MM.1S (cell line): Measurements from ENCODE around the gene AJUBA.
"Not testable (repeated sequence)": the region's sequence is repeated elsewhere in the genome, so short reads cannot be mapped to it uniquely, and the experiment has no call there.

ENCODE experiments used
- DNase-seq: peaks from one replicate; pipeline ENCODE4 v3.0.0-alpha.2; 2015
- H2AFZ ChIP-seq: fragments of 300-600 bp; sonication (generic); 2 replicates; pipeline ENCODE4 v1.6.0; 2016; ENCODE audit warnings: antibody characterized with exemption, low read length
- H3F3A ChIP-seq: fragments of 300-600 bp; sonication (generic); 2 replicates; pipeline ENCODE4 v1.6.1; 2016; ENCODE audit warnings: mild to moderate bottlenecking, antibody characterized with exemption, low read length, moderate library complexity, mixed read lengths; ENCODE audit not compliant: insufficient read depth
- H3K27ac ChIP-seq: fragments of 300-600 bp; sonication (generic); 2 replicates; pipeline ENCODE4 v1.5.1; 2016; ENCODE audit warnings: mild to moderate bottlenecking, low read length
- H3K27me3 ChIP-seq: fragments of 300-600 bp; sonication (generic); replicated peaks from 2 replicates; pipeline ENCODE4 v1.6.0; 2016; ENCODE audit warnings: low read length; ENCODE audit not compliant: insufficient read depth
- H3K36me3 ChIP-seq: fragments of 300-600 bp; sonication (generic); replicated peaks from 2 replicates; pipeline ENCODE4 v1.6.1; 2016; ENCODE audit warnings: mild to moderate bottlenecking, low read length, mixed read lengths; ENCODE audit not compliant: insufficient read depth
- H3K4me1 ChIP-seq: fragments of 300-600 bp; sonication (generic); 2 replicates; pipeline ENCODE4 v1.6.1; 2016; ENCODE audit warnings: low read length, mixed read lengths
- H3K4me2 ChIP-seq: fragments of 300-600 bp; sonication (generic); 2 replicates; pipeline ENCODE4 v1.6.0; 2016; ENCODE audit warnings: low read depth, low read length
- H3K4me3 ChIP-seq: fragments of 300-600 bp; sonication (generic); 2 replicates; pipeline ENCODE4 v1.5.1; 2016; ENCODE audit warnings: low read length, mixed read lengths
- H3K79me2 ChIP-seq: fragments of 300-600 bp; sonication (generic); 2 replicates; pipeline ENCODE4 v1.6.1; 2016; ENCODE audit warnings: mixed run types, low read length, mixed read lengths
- H3K9ac ChIP-seq: fragments of 300-600 bp; sonication (generic); 2 replicates; pipeline ENCODE4 v1.6.1; 2016; ENCODE audit warnings: low read length, mixed read lengths
- H3K9me2 ChIP-seq: fragments of 300-600 bp; sonication (generic); replicated peaks from 2 replicates; pipeline ENCODE4 v1.6.1; 2016; ENCODE audit warnings: mild to moderate bottlenecking, low read length, mixed read lengths; ENCODE audit not compliant: insufficient read depth
- H3K9me3 ChIP-seq: fragments of 300-600 bp; sonication (generic); replicated peaks from 2 replicates; pipeline ENCODE4 v1.6.1; 2016; ENCODE audit warnings: mild to moderate bottlenecking, low read length, mixed read lengths; ENCODE audit not compliant: insufficient read depth
- H4K20me1 ChIP-seq: fragments of 300-600 bp; sonication (generic); 2 replicates; pipeline ENCODE4 v1.6.1; 2016; ENCODE audit warnings: mild to moderate bottlenecking, low read length, moderate library complexity, mixed read lengths; ENCODE audit not compliant: insufficient read depth
- CTCF ChIP-seq: fragments of 300-600 bp; sonication (generic); IDR thresholded peaks from 2 replicates; pipeline ENCODE4 v1.5.1; 2016; ENCODE audit warnings: antibody characterized with exemption, low read length, mixed read lengths
- EZH2 ChIP-seq: fragments of 300-600 bp; sonication (generic); optimal IDR thresholded peaks from 2 replicates; pipeline ENCODE3; 2017; ENCODE audit warnings: low read depth, mild to moderate bottlenecking, antibody characterized with exemption, low read length, mixed read lengths
- EZH2phosphoT487 ChIP-seq: fragments of 300-600 bp; sonication (generic); IDR thresholded peaks from 2 replicates; pipeline ENCODE4 v1.6.1; 2018; ENCODE audit warnings: antibody characterized with exemption, low read length

AJUBA gene

GRCh38 chr14:23005451-23006187 lies 23.3 kb upstream of the AJUBA start:
- Histone ChIP-seq H3K79me2 (no peaks in the 10 kb centered on the region), H3F3A (peaks cover 19% of the 10 kb centered on the region), H2AFZ (0 out of 2 replicates have a peak overlapping the region, but pooled peaks have one; percentile 48), H3K4me1 (peaks cover 17% of the 10 kb centered on the region; the same call in 1 of the 2 replicates), H3K36me3 (no peaks in the 10 kb centered on the region), H3K27me3 (no peaks in the 10 kb centered on the region), H3K9me2 (no peaks in the 10 kb centered on the region), H3K9ac (peak overlapping the region; percentile 86; the same call in 1 of the 2 replicates), H4K20me1 (no peaks in the 10 kb centered on the region), H3K4me2 (peak overlapping the region; percentile 85), H3K9me3 (no peaks in the 10 kb centered on the region), H3K27ac (peak overlapping the region; percentile 91; the same call in 1 of the 2 replicates), H3K4me3 (peak overlapping the region; percentile 73; the same call in 1 of the 2 replicates)
- TF ChIP-seq EZH2phosphoT487 (no peak), CTCF (no peak), EZH2 (no peak)
- DNase-seq: no peak

GRCh38 chr14:23004274-23004673 lies 21.9 kb upstream of the AJUBA start:
- H3K4me3 ChIP-seq, H3K9ac ChIP-seq, H3K36me3 ChIP-seq, H4K20me1 ChIP-seq, H3K27me3 ChIP-seq, H2AFZ ChIP-seq, H3K9me2 ChIP-seq, H3K27ac ChIP-seq, H3K4me2 ChIP-seq, DNase-seq, H3K9me3 ChIP-seq, H3K79me2 ChIP-seq: not testable (repeated sequence)
- Histone ChIP-seq H3K4me1 (peaks cover 17% of the 10 kb centered on the region; the same call in 1 of the 2 replicates), H3F3A (peaks cover 15% of the 10 kb centered on the region)

DNA sequence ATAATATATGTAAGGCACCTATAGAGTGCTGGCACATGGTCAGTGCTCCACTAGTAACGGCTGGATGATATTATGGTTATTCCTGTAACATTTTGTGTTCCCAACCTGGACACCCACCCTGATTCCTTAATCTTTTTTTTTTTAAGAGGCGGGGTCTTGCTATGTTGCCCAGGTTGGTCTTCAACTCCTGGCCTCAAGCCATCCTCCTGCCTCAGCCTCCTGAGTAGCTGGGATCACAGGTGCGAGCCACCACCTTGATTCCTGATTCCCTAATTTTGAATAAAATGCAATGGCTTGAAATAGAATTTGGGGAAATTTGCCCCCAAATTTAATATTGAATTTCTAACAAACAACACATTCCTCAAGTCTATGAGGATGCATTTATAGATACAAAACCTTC lies 20.2 kb upstream of the AJUBA start:
- no peaks in the 10 kb centered on the region for H4K20me1 ChIP-seq
- no peaks in the 10 kb centered on the region for H3K79me2 ChIP-seq
- no peak overlapping the region for H3K4me3 ChIP-seq
- no peaks in the 10 kb centered on the region for H3K9me3 ChIP-seq
- H3K9me2 ChIP-seq: no peaks in the 10 kb centered on the region
- H2AFZ ChIP-seq: no peak overlapping the region
- no peak overlapping the region for H3K27ac ChIP-seq
- H3K4me1 ChIP-seq: peaks cover 11% of the 10 kb centered on the region; the same call in 1 of the 2 replicates
- no peak for DNase-seq
- H3K36me3 ChIP-seq: no peaks in the 10 kb centered on the region
- TF ChIP-seq EZH2phosphoT487 (no peak), EZH2 (no peak), CTCF (no peak)
- no peaks in the 10 kb centered on the region for H3K27me3 ChIP-seq
- no peak overlapping the region for H3K4me2 ChIP-seq
- peaks cover 7% of the 10 kb centered on the region; the same call in 1 of the 2 replicates for H3F3A ChIP-seq
- no peak overlapping the region for H3K9ac ChIP-seq

DNA sequence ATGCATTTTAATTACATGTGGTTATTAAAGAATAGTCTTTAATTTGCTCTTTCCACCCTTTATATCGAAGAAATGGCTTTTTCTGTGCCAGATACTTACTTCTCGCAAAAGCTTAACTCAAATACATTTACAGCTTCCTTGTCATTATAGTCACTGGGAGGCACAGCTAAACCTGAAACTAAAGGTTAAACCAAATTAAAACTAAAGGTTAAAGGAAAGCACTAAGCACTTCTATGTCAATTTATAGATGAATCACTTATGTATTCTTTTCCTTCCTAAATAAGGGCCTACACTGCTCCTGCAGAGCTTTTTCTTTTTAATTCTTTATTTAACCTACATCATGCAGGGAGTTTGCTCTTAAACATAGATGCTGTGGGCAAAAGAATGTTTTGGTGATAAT lies 18.5 kb upstream of the AJUBA start:
- Histone ChIP-seq H3K36me3 (no peaks in the 10 kb centered on the region), H3K27me3 (no peaks in the 10 kb centered on the region), H4K20me1 (no peaks in the 10 kb centered on the region), H2AFZ (no peak overlapping the region), H3K4me2 (no peak overlapping the region), H3K4me3 (no peak overlapping the region), H3K4me1 (0 out of 2 replicates have a peak, but pooled peaks cover 4% of the 10 kb centered on the region), H3K9me2 (no peaks in the 10 kb centered on the region), H3K9me3 (no peaks in the 10 kb centered on the region), H3K9ac (no peak overlapping the region), H3K79me2 (no peaks in the 10 kb centered on the region), H3F3A (no peaks in the 10 kb centered on the region), H3K27ac (no peak overlapping the region)
- DNase-seq: no peak
- TF ChIP-seq CTCF (no peak), EZH2 (no peak), EZH2phosphoT487 (no peak)
